ENCODE results near the gene IQSEC1. TPM values are rescaled to one million over a fixed set of nuclear protein-coding genes. Genes with fewer than 3 reads are reported as not detected.

Gene IQSEC1
- total and polyA plus RNA-seq, 2 experiments from 2014 or later = 8.0 to 51.9 TPM

GRCh38 chr3:13072239-13072599 lies 1.0 kb downstream of the IQSEC1 start (continued):
- no peak for TF ChIP-seq ZNF114 (CRISPR knock-in tag; IDR thresholded peaks at IDR 0.05)

GRCh38 chr3:13071695-13072094 lies 1.5 kb downstream of the IQSEC1 start:
- Histone ChIP-seq H3K79me2 (replicated peaks; ENCODE audit: insufficient read depth) (no peaks in the 10 kb centered on the region), H4K20me1 (replicated peaks; ENCODE audit: insufficient read depth) (no peaks in the 10 kb centered on the region), H3K27ac (ENCODE audit: low read depth) (no peak overlapping the region), H3K4me3 (no peak overlapping the region), H3K4me2 (no peak overlapping the region), H3K36me3 (ENCODE audit: insufficient read depth) (no peaks in the 10 kb centered on the region), H2AFZ (no peak overlapping the region), H3K27me3 (ENCODE audit: insufficient read depth) (peaks cover 27% of the 10 kb centered on the region), H3F3A (replicated peaks; ENCODE audit: low read depth) (peaks cover 8% of the 10 kb centered on the region; the same call in 1 of the 2 replicates), H3K4me1 (ENCODE audit: insufficient read depth) (peaks cover 4% of the 10 kb centered on the region; the same call in 1 of the 2 replicates), H3K9me2 (ENCODE audit: insufficient read depth) (no peaks in the 10 kb centered on the region)
- Mint-ChIP-seq H3K9me3 (peaks cover 3% of the 10 kb centered on the region; the same call in 1 of the 3 replicates), H3K27ac (no peak overlapping the region), H3K4me1 (peaks cover 17% of the 10 kb centered on the region), H3K4me3 (no peak overlapping the region), H3K36me3 (ENCODE audit: low read depth) (no peaks in the 10 kb centered on the region; the same call in 2 of the 3 replicates), H3K27me3 (ENCODE audit: insufficient read depth, low read depth, poor library complexity) (peaks cover 35% of the 10 kb centered on the region)
- TF ChIP-seq ZNF114 (CRISPR knock-in tag; IDR thresholded peaks at IDR 0.05) = no peak
- no peak for TF ChIP-seq JUNB (IDR thresholded peaks at IDR 0.05; ENCODE audit: unreplicated experiment)
- no peak for TF ChIP-seq EZH2phosphoT487 (IDR thresholded peaks at IDR 0.05; ENCODE audit: unreplicated experiment)
- TF ChIP-seq ZNF462 (CRISPR knock-in tag; IDR thresholded peaks at IDR 0.05) = no peak
- no peak for TF ChIP-seq ZNF331 (CRISPR knock-in tag; IDR thresholded peaks at IDR 0.05; ENCODE audit: low read depth)
- TF ChIP-seq ETS1 (IDR thresholded peaks at IDR 0.05) = no peak
- TF ChIP-seq CTCF (conservative IDR thresholded peaks at IDR 0.05; ENCODE audit: low read depth in 2 of 2) = no peak
- no peak for TF ChIP-seq POLR2AphosphoS5 (IDR thresholded peaks at IDR 0.05; ENCODE audit: low read depth)
- no peak for TF ChIP-seq CREB1 (CRISPR knock-in tag; IDR thresholded peaks at IDR 0.05; ENCODE audit: low read depth)
- TF ChIP-seq NANOG (IDR thresholded peaks at IDR 0.05; ENCODE audit: borderline replicate concordance) = no peak
- no peak for TF ChIP-seq REST (IDR thresholded peaks at IDR 0.05; ENCODE audit: unreplicated experiment)
- ATAC-seq (no peak), DNase-seq (ENCODE audit: low spot score) (no peak)
